Stimulated activated CD8-positive, alpha-beta memory T cell treated with anti-CD3 and anti-CD28 coated beads, Interleukin-15, amount 100 ng/mL, for 24 hours (primary cell): ENCODE data around the gene ADAMTS20.

ENCODE experiments used
- DNase-seq: peaks from one replicate; pipeline ENCODE4 v3.0.0-alpha.2; 2020; ENCODE audit warnings: low read depth

ADAMTS20 gene

DNA sequence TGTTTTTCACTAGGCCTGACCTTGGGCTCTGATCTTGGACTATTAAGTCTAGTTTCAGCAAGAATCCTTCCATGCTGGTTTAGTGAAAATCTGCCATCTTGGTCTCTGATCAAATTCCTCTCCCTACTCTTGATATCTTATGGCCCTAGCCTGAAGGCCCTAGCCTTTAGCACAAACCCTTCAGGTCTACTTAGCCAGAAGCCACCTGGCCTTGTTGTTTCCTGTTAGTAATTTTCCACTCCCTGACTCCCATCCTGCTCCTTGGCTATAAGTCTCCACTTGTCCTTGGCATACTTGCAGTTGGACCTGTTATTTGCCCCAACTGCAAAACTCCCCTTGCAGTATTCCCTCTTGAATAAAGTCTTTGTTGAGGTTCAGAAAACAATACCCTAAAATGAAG is 241.4 kb downstream of the ADAMTS20 start:
- DNase-seq: no peak

DNA sequence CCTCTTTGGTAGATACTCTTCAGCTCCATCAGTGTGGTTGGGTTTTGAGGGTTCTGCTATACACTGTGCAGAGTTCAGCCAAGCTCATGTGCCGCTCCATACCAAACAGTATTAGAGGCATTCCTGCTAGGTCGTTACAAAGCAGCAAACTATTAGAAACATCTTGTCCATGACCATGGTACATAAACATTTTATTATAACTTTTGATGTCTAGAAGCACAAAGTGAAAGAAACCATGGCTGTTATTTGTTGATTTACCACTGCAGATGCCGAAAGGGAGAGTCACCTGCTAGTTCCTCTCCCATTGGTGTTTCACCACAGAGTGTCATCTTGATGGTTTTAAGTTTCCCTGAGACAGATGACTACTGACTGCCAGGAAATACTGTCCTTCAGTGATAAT is 242.0 kb downstream of the ADAMTS20 start:
- no peak for DNase-seq

DNA sequence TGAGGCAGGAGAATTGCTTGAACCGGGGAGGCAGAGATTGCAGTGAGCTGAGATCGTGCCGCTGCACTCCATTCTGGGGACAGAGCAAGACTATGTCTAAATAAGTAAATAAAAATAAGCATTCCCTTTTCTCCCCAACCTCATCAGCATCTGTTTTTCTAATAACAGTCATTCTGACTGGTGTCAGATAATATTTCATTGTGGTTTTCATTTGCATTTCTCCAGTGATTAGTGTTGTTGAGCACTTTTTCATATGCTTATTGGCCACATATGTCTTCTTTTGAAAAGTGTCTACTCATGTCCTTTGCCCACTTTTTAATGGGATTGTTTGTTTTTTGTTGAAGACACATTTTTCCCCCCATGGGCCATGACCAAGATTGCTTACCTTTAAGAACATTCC is 243.2 kb downstream of the ADAMTS20 start:
- DNase-seq: no peak

DNA sequence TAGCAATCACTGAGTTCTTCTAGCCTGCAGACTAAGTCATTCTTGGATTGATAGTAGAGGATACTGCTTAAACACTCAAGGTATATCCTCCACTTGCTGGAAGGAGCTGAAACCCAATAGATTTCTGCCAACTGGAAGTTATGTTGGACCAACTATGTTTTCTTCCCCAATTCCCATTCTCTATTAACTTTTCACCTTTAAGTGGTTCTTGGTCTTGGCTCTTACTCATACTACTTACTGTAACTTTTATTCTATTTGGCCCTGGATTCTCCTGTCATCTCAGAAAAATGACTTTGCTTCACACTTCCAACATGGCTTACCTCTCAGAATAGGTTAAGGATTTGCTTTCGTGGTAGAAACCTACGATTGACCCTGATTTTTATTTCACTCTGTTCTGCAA is 244.9 kb downstream of the ADAMTS20 start:
- no peak for DNase-seq

DNA sequence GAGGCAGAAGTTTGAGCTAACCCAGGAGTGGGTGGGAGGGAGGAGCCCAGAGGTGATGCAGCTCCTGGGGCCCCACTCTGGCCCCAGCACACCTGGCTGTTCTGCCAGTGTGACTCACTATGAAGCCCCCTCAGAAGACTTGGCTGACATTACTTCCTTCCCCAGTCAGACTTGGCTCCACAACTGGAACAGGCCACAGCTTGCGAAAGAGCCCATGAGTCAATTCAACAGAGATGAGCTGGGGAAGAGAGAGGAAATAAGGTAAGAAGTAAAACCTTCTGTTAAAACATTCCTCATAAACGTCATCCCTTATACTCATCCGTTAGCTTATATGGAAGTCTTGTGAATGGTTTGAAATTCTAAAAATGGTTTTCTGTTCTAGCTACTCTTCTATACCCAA is 245.9 kb downstream of the ADAMTS20 start:
- no peak for DNase-seq

DNA sequence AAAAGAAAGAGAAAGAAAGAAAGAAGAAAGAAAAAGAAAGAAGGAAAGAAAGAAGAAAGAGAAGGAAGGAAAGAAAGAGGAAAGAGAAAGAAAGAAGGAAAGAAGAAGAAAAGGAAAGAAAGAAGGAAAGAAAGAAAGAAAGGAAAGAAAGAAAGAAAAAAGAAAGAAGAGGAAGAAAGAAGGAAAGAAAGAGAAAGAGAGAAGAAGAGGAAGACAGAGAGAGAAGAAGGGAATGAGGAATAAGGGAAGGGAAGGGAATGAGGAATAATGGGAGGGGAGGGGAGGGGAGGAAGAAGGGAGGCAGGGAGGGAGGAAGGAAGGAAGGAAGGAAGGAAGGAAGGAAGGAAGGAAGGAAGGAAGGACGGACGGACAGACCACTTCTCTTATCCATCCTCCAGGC is 246.9 kb downstream of the ADAMTS20 start:
- DNase-seq: no peak
